Left lung (tissue), 10 donors: Measurements from ENCODE around the gene CLK4. TPM values are rescaled to one million over a fixed set of nuclear protein-coding genes. Genes with fewer than 3 reads are reported as not detected.

ENCODE experiments used
- ATAC-seq: fragments of 200-7000 bp; cut with Tn5 transposase; one replicate; pipeline ENCODE4 v1.9.1; 2020; ENCODE audit warnings: moderate library complexity
- DNase-seq, 4 donors: peaks; one replicate each; pipeline ENCODE4 v3.0.0-alpha.2; 2013 to 2020
- H3K27ac ChIP-seq, 2 donors: fragments of 200-600 bp; sonication (generic) in 1 of 2; one replicate each; pipeline versions ENCODE4 v1.5.0 to v1.8.0; 2020 to 2021
- H3K27me3 ChIP-seq, 2 donors: fragments of 200-600 bp; sonication (generic) in 1 of 2; one replicate each; pipeline versions ENCODE4 v1.5.0 to v1.8.0; 2020 to 2021
- H3K36me3 ChIP-seq, 2 donors: fragments of 200-600 bp; sonication (generic) in 1 of 2; one replicate each; pipeline versions ENCODE4 v1.5.0 to v1.8.0; 2020 to 2021
- H3K4me1 ChIP-seq, 2 donors: fragments of 200-600 bp; one replicate each; pipeline ENCODE4 v1.8.0; 2021
- H3K4me3 ChIP-seq, 2 donors: fragments of 200-600 bp; sonication (generic) in 1 of 2; one replicate each; pipeline versions ENCODE4 v1.5.0 to v1.8.0; 2020 to 2021; ENCODE audit warnings: mild to moderate bottlenecking in 1 of 2
- H3K9me3 ChIP-seq, 2 donors: fragments of 200-600 bp; sonication (generic) in 1 of 2; one replicate each; pipeline versions ENCODE4 v1.5.0 to v1.8.0; 2020 to 2021
- intact Hi-C, 2 donors: fragments of 100-400 bp; cut with DNase I; formaldehyde crosslinking; loops; one replicate each; pipeline versions ENCODE4 v1.11.2 to v1.14.2; 2022
- polyA plus RNA-seq, 6 donors: library from polyadenylated mRNA; unstranded; fragments of 120-200 nt; gene quantifications; one replicate each; pipeline ENCODE4 v1.2.1, GENCODE V29; 2013; ENCODE audit not compliant: insufficient read length in 6 of 6
- total RNA-seq, 2 donors: library from RNA; stranded (reverse); fragmentation: NEBNext Ultra II Directional; extraction: Animal tissue kit (Norgen Biotek cat#: 25700); gene quantifications; one replicate each; pipeline ENCODE4 v1.2.1, GENCODE V29; 2021
- TF ChIP-seq, protein P1 (sequence below), 2 donors: fragments of 200-600 bp; sonication (generic) in 1 of 2; IDR thresholded peaks; one replicate each; pipeline versions ENCODE4 v1.5.0 to v1.8.0; 2021; ENCODE audit warnings: antibody characterized with exemption in 2 of 2
- donor health status: DM: no; HTN: yes; CAD: no.
- donor health status: DM: no; HTN: no; CAD: no.

The CLK4 gene
- total and polyA plus RNA-seq, 8 donors = 21.0 to 95.2 (median 75.3) TPM

DNA sequence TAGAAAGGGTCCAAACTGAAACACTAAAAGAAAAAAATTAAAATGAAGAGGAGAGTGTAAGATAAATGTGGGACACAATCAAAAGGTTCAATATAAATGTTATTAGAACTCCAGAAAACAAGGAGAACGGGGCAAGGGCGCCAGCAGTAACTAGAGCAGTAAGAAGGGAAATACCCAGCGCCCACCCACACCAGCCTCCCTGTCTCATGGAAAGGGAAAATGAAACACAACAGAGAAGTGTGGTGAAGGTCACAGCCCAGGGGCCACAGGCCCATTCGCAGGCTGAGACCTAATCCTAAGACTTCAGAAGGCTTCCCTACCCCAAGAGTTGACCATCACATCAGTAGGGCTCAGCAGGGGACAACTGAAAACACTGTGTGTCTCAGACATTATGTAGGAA, 45.8 kb upstream of the CLK4 start:
- Histone ChIP-seq H3K36me3 (no peaks in the 10 kb centered on the region), H3K27me3 (peaks cover 0 to 9% of the 10 kb centered on the region in 2 donors), H3K4me1 (peaks cover 3 to 5% of the 10 kb centered on the region in 2 donors), H3K27ac (no peak overlapping the region), H3K9me3 (no peaks in the 10 kb centered on the region), H3K4me3 (no peak overlapping the region)
- TF ChIP-seq, protein P1, sequence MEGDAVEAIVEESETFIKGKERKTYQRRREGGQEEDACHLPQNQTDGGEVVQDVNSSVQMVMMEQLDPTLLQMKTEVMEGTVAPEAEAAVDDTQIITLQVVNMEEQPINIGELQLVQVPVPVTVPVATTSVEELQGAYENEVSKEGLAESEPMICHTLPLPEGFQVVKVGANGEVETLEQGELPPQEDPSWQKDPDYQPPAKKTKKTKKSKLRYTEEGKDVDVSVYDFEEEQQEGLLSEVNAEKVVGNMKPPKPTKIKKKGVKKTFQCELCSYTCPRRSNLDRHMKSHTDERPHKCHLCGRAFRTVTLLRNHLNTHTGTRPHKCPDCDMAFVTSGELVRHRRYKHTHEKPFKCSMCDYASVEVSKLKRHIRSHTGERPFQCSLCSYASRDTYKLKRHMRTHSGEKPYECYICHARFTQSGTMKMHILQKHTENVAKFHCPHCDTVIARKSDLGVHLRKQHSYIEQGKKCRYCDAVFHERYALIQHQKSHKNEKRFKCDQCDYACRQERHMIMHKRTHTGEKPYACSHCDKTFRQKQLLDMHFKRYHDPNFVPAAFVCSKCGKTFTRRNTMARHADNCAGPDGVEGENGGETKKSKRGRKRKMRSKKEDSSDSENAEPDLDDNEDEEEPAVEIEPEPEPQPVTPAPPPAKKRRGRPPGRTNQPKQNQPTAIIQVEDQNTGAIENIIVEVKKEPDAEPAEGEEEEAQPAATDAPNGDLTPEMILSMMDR (IDR thresholded peaks at IDR 0.05) = no peak
- DNase-seq (peak in 1 of 4 donors; percentile 34), ATAC-seq (no peak)
- intact Hi-C loops = no loop called here

DNA sequence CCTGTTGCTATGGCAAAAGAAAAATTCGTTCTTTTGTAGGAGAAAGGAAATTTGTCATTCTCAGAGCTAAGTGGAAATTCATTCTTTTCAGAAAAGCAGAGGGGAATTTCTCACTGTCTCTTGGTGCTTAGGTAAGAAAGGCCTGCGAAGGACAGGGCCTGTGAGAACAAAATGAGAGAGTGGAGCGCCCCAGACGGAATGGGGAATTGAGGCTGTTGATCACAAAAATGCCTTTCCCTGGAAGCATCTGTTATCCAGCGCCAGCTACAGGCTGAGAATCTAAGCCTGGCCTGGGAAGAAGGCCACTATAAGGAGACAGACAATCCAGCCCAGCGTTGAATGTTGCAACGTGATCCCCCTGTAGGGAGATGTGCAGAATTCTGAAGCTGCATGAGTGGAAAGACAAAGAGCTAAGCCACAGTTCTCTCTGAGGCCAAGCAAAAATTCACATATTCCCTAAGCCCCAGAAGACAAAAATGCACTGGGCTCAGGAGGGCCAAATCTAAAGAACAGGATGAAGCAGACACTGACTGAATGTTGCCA, 44.8 kb upstream of the CLK4 start:
- intact Hi-C loops = no loop called here
- no peaks in the 10 kb centered on the region for H3K4me1 ChIP-seq
- no peak overlapping the region for H3K4me3 ChIP-seq
- peaks cover 0 to 10% of the 10 kb centered on the region in 2 donors for H3K27me3 ChIP-seq
- DNase-seq = no peak
- ATAC-seq = no peak
- H3K9me3 ChIP-seq = no peaks in the 10 kb centered on the region
- TF ChIP-seq, protein P1 (IDR thresholded peaks at IDR 0.05) = no peak
- H3K36me3 ChIP-seq = no peaks in the 10 kb centered on the region
- no peak overlapping the region for H3K27ac ChIP-seq

DNA sequence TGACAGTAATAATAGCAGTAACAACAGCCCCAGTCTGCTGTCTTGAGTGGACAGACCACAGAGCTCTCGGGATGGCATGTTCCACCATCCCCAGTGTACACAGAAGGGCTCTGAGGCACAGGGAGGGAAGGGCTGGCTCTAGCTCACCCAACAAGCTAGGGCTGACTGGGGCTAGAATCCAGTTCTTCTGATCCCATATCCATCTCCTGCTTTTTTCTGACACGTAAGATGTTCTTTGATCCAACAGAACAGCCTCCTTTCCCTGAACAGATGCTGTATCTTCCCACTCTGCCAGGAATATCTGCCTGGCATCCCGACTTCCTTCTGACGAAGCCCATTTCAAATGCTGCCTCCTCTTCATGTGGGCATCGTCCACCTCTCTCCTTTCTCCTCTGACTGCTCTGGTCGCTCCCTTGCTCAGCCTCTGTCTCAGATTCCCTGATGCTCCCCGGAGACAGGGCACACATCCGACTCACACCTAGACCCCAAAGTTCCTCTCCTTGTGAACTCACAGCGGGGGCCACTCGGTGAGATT, 43.6 kb upstream of the CLK4 start:
- TF ChIP-seq, protein P1 (IDR thresholded peaks at IDR 0.05) = no peak
- H3K27me3 ChIP-seq = peaks cover 0 to 10% of the 10 kb centered on the region in 2 donors

DNA sequence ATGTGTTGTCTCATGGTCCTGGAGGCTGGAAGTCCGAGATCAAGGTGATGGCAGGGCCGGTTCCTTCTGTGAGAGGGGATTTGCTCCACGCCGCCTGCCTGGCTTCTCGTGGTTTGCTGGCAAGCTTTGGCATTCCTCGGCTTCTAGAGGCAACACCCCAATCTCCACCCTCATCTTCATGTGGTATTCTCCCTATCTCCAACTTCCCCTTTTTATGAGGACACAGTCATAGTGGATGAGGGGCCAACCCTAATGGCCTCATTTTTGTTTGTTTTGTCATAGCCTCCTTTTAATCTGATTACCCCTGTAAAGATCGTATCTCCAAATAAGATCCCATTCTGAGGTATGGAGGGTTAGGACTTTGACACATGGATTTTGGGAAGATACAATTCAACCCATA, 41.7 kb upstream of the CLK4 start:
- Histone ChIP-seq H3K27me3 (peaks cover 0 to 10% of the 10 kb centered on the region in 2 donors), H3K9me3 (peaks cover 0 to 2% of the 10 kb centered on the region in 2 donors), H3K4me1 (no peaks in the 10 kb centered on the region), H3K4me3 (no peak overlapping the region), H3K36me3 (no peaks in the 10 kb centered on the region), H3K27ac (peak overlapping the region in 1 of 2 donors; percentile 61)
- DNase-seq (peak in 1 of 4 donors; percentile 54), ATAC-seq (no peak)
- TF ChIP-seq, protein P1 (IDR thresholded peaks at IDR 0.05) = no peak
- intact Hi-C loops = no loop called here

More for the DNA sequence above, 43.6 kb upstream of the CLK4 start:
- DNase-seq (no peak), ATAC-seq (no peak)
- Histone ChIP-seq H3K27ac (no peak overlapping the region), H3K36me3 (no peaks in the 10 kb centered on the region), H3K4me3 (no peak overlapping the region), H3K4me1 (no peaks in the 10 kb centered on the region), H3K9me3 (no peaks in the 10 kb centered on the region)
- intact Hi-C loops = no loop called here

DNA sequence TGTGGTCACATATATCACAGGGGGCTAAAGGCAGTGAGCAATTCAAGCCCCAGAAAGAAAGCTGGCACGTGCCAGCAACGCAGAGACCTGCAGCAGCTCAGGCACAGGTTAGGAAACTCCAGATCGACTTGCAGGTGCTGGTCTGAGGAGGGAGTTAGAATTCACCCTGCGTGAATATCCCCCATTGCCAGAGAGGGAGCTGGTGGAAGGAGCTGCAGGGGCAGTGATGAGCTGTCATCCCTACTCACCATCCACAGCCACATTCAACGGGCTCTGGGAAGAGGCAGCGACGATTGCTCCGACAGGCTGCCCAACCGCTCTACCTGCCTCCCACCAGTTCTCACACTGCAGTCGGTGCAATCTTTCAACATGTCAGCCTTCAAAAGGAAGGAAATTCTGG, 40.8 kb upstream of the CLK4 start:
- Histone ChIP-seq H3K36me3 (no peaks in the 10 kb centered on the region), H3K9me3 (peaks cover 0 to 3% of the 10 kb centered on the region in 2 donors), H3K27me3 (peaks cover 0 to 10% of the 10 kb centered on the region in 2 donors), H3K27ac (peak overlapping the region in 1 of 2 donors; percentile 61), H3K4me1 (no peaks in the 10 kb centered on the region), H3K4me3 (no peak overlapping the region)
- peak in 1 of 4 donors; percentile 31 for DNase-seq
- intact Hi-C loops = no loop called here
- ATAC-seq = no peak
- TF ChIP-seq, protein P1 (IDR thresholded peaks at IDR 0.05) = no peak
